ENCODE data around the gene CD99L2. TPM values are rescaled to one million over a fixed set of nuclear protein-coding genes. Genes with fewer than 3 reads are reported as not detected.
A peak's percentile ranks its signal among the peaks of the same experiment; 100 is the strongest.

CD99L2 gene
- total RNA-seq, 1 donor from 2014 or later: 9.0 TPM

- no peak for DNase-seq (ENCODE audit: low spot score)
- intact Hi-C loops (cut with micrococcal nuclease): no loop called here
- Mint-ChIP-seq H3K27me3 (ENCODE audit: insufficient read depth) (no peaks in the 10 kb centered on the region), H3K36me3 (ENCODE audit: low read depth) (peaks cover 18% of the 10 kb centered on the region), H3K4me1 (ENCODE audit: low read depth) (no peaks in the 10 kb centered on the region), H3K27ac (no peak overlapping the region), H3K4me3 (no peak overlapping the region), H3K9me3 (no peaks in the 10 kb centered on the region)
Observed at GRCh38 chrX:150761176-150761818, 137.2 kb downstream of the CD99L2 start.

GRCh38 chrX:150759568-150760416, 138.7 kb downstream of the CD99L2 start:
- no peaks in the 10 kb centered on the region for H3K9me3 Mint-ChIP-seq
- H3K27ac Mint-ChIP-seq: no peak overlapping the region
- no peak for DNase-seq (ENCODE audit: low spot score)
- H3K27me3 Mint-ChIP-seq (ENCODE audit: insufficient read depth): no peaks in the 10 kb centered on the region
- H3K36me3 Mint-ChIP-seq (ENCODE audit: low read depth): peaks cover 18% of the 10 kb centered on the region
- H3K4me3 Mint-ChIP-seq: no peak overlapping the region
- H3K4me1 Mint-ChIP-seq (ENCODE audit: low read depth): no peaks in the 10 kb centered on the region
- intact Hi-C loops (cut with micrococcal nuclease): no loop called here

- no peaks in the 10 kb centered on the region for H3K4me1 Mint-ChIP-seq (ENCODE audit: low read depth)
- no peaks in the 10 kb centered on the region for H3K9me3 Mint-ChIP-seq
- no peak for DNase-seq (ENCODE audit: low spot score)
- peaks cover 13% of the 10 kb centered on the region for H3K36me3 Mint-ChIP-seq (ENCODE audit: low read depth)
- H3K27me3 Mint-ChIP-seq (ENCODE audit: insufficient read depth): no peaks in the 10 kb centered on the region
- intact Hi-C loops (cut with micrococcal nuclease): no loop called here
- H3K27ac Mint-ChIP-seq: no peak overlapping the region
- H3K4me3 Mint-ChIP-seq: no peak overlapping the region
Observed at GRCh38 chrX:150757371-150757770, 141.1 kb downstream of the CD99L2 start.

GRCh38 chrX:150753968-150754367, 144.5 kb downstream of the CD99L2 start:
- intact Hi-C loops (cut with micrococcal nuclease): no loop called here
- H3K27me3 Mint-ChIP-seq (ENCODE audit: insufficient read depth): no peaks in the 10 kb centered on the region
- DNase-seq (ENCODE audit: low spot score): no peak
- peaks cover 17% of the 10 kb centered on the region for H3K36me3 Mint-ChIP-seq (ENCODE audit: low read depth)
- H3K4me1 Mint-ChIP-seq (ENCODE audit: low read depth): no peaks in the 10 kb centered on the region
- H3K9me3 Mint-ChIP-seq: no peaks in the 10 kb centered on the region
- H3K4me3 Mint-ChIP-seq: no peak overlapping the region
- no peak overlapping the region for H3K27ac Mint-ChIP-seq

DNA sequence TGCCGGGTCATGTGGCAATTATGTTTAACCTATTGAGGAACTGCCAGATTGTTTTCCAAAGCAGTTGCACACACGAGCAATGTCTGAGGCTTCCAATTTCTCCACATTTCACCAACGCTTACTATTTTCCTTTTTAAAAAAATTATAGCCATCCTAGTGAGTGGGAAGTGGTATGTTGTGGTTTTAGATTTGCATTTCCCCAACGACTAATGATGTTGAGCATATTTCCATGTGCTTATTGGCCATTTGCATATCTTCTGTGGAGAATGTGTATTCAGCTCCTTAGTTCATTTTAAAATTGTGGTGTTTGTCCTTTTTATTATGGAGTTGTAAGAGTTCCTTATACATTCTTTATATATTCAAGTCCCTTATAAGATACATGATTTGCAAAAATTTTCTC, 145.1 kb downstream of the CD99L2 start:
- Mint-ChIP-seq H3K9me3 (no peaks in the 10 kb centered on the region), H3K27me3 (ENCODE audit: insufficient read depth) (no peaks in the 10 kb centered on the region), H3K36me3 (ENCODE audit: low read depth) (peaks cover 16% of the 10 kb centered on the region), H3K4me3 (no peak overlapping the region), H3K27ac (no peak overlapping the region), H3K4me1 (ENCODE audit: low read depth) (no peaks in the 10 kb centered on the region)
- intact Hi-C loops (cut with micrococcal nuclease): no loop called here
- no peak for DNase-seq (ENCODE audit: low spot score)

GRCh38 chrX:150752124-150752523, 146.3 kb downstream of the CD99L2 start:
- Mint-ChIP-seq H3K36me3 (ENCODE audit: low read depth) (peaks cover 13% of the 10 kb centered on the region), H3K4me1 (ENCODE audit: low read depth) (no peaks in the 10 kb centered on the region), H3K9me3 (no peaks in the 10 kb centered on the region), H3K27me3 (ENCODE audit: insufficient read depth) (no peaks in the 10 kb centered on the region), H3K4me3 (no peak overlapping the region), H3K27ac (no peak overlapping the region)
- intact Hi-C loops (cut with micrococcal nuclease): no loop called here
- no peak for DNase-seq (ENCODE audit: low spot score)

GRCh38 chrX:150736475-150736874, 162.0 kb downstream of the CD99L2 start:
- intact Hi-C loops (cut with micrococcal nuclease): no loop called here
- peaks cover 58% of the 10 kb centered on the region for H3K36me3 Mint-ChIP-seq (ENCODE audit: low read depth)
- peak overlapping the region; percentile 11 for H3K4me3 Mint-ChIP-seq
- H3K27me3 Mint-ChIP-seq (ENCODE audit: insufficient read depth): no peaks in the 10 kb centered on the region
- no peaks in the 10 kb centered on the region for H3K9me3 Mint-ChIP-seq
- peak overlapping the region; percentile 40 for H3K27ac Mint-ChIP-seq
- peaks cover 26% of the 10 kb centered on the region for H3K4me1 Mint-ChIP-seq (ENCODE audit: low read depth)
- DNase-seq (ENCODE audit: low spot score): no peak

DNA sequence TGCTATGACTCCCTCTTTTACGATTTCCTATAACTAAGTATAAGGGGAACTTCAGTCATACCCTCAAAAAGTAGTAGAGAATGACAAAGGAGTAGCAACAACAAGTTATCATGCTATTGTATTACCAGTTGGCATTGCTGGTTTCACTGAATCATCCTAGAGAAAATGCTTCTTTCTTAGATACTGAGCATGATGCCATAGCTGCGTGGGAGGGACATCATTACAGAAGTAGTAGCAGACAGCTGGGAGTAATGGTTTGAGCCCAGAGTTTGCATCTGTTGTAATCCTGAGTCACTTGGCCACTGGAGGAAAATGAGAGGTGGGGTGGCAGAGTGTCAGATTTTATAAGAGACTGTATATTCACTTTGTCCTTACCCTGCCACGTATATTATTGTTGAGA, 166.7 kb downstream of the CD99L2 start:
- Mint-ChIP-seq H3K27me3 (ENCODE audit: insufficient read depth) (no peaks in the 10 kb centered on the region), H3K4me1 (ENCODE audit: low read depth) (peaks cover 33% of the 10 kb centered on the region), H3K4me3 (no peak overlapping the region), H3K9me3 (no peaks in the 10 kb centered on the region), H3K36me3 (ENCODE audit: low read depth) (peaks cover 43% of the 10 kb centered on the region), H3K27ac (peak overlapping the region; percentile 6)
- no peak for DNase-seq (ENCODE audit: low spot score)
- intact Hi-C loops (cut with micrococcal nuclease): no loop called here

GRCh38 chrX:150730719-150731118, 167.7 kb downstream of the CD99L2 start:
- Mint-ChIP-seq H3K9me3 (no peaks in the 10 kb centered on the region), H3K36me3 (ENCODE audit: low read depth) (peaks cover 44% of the 10 kb centered on the region), H3K4me3 (no peak overlapping the region), H3K27ac (no peak overlapping the region), H3K4me1 (ENCODE audit: low read depth) (peaks cover 27% of the 10 kb centered on the region), H3K27me3 (ENCODE audit: insufficient read depth) (no peaks in the 10 kb centered on the region)
- intact Hi-C loops (cut with micrococcal nuclease): no loop called here
- DNase-seq (ENCODE audit: low spot score): no peak

GRCh38 chrX:150729956-150730355, 168.5 kb downstream of the CD99L2 start:
- no peaks in the 10 kb centered on the region for H3K9me3 Mint-ChIP-seq
- H3K4me3 Mint-ChIP-seq: no peak overlapping the region
- H3K27ac Mint-ChIP-seq: no peak overlapping the region
- intact Hi-C loops (cut with micrococcal nuclease): no loop called here
- no peaks in the 10 kb centered on the region for H3K27me3 Mint-ChIP-seq (ENCODE audit: insufficient read depth)
- peaks cover 39% of the 10 kb centered on the region for H3K36me3 Mint-ChIP-seq (ENCODE audit: low read depth)
- peaks cover 23% of the 10 kb centered on the region for H3K4me1 Mint-ChIP-seq (ENCODE audit: low read depth)
- no peak for DNase-seq (ENCODE audit: low spot score)

DNA sequence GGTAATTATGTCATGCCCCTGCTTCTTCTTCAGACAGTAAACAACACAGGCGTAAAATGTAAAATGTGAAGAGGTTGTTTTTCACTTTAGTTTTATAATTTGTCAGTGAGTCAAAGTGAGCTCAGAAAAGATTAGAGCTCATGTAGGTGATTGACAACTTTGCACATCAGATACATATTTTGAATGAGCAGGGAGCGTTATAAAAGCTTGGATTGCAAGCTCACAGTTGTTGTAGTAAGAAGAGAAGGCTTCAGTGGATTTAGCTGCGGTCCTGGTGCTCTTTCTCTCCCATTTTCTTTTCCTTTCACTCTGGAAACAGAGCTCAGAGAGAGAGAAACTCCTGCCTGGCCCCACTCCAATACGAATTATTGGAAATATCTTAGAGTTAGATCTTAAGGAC, 178.8 kb downstream of the CD99L2 start:
- Mint-ChIP-seq H3K36me3 (ENCODE audit: low read depth) (peaks cover 7% of the 10 kb centered on the region), H3K9me3 (no peaks in the 10 kb centered on the region), H3K4me1 (ENCODE audit: low read depth) (peaks cover 10% of the 10 kb centered on the region), H3K27me3 (ENCODE audit: insufficient read depth) (no peaks in the 10 kb centered on the region), H3K27ac (no peak overlapping the region), H3K4me3 (no peak overlapping the region)
- no peak for DNase-seq (ENCODE audit: low spot score)
- intact Hi-C loops (cut with micrococcal nuclease): loop anchor here (5.0 kb wide), 2 partner anchors 82 to 242 kb away; no protein-coding TSS in a partner anchor

Data from activated T-helper 1 cell treated with anti-CD3 and anti-CD28 coated beads, Interleukin-12 subunit alpha, Interleukin-12 subunit beta, Interleukin-2, Interleukin-4 antibody, amounts not matched to agents 30 ng/mL and 10 ng/mL and 1 ng/mL, durations not matched to agents 14 hours and 24 hours and 36 hours (primary cell).